Panc1 (cell line): ENCODE results near the gene SLITRK1. TPM values are rescaled to one million over a fixed set of nuclear protein-coding genes. Genes with fewer than 3 reads are reported as not detected.

Experiments
- ATAC-seq: fragments of 200-7000 bp; cut with Tn5 transposase; 2 replicates; pipeline ENCODE4 v1.9.1; 2020; ENCODE audit warnings: mild to moderate bottlenecking, moderate library complexity
- BruUV-seq: library from RNA; stranded (reverse); fragments of 400-500 nt; replicated peaks from 2 replicates; lab custom pipeline; 2021; lab: Mats Ljungman, UMichigan
- CTCF ChIA-PET: fragments of 300-600 bp; sonication (Branson Sonifier 250); formaldehyde crosslinking; loops from one replicate; lab custom pipeline; 2022; ENCODE audit warnings: antibody characterized with exemption; lab: Charles Lee
- POLR2A ChIA-PET: fragments of 300-600 bp; sonication (Branson Sonifier 250); formaldehyde crosslinking; loops from one replicate; lab custom pipeline; 2022; ENCODE audit warnings: antibody characterized with exemption; lab: Charles Lee
- DNase-seq: peaks from one replicate; pipeline ENCODE4 v3.0.0-alpha.2; 2010; ENCODE audit warnings: low read depth, low spot score
- H3K27ac ChIP-seq: 2 replicates; pipeline ENCODE4 v1.5.1; 2011; ENCODE audit warnings: mild to moderate bottlenecking, low read length, inconsistent platforms
- H3K27me3 ChIP-seq: fragments of 200-500 bp; sonication (Bioruptor generic); 2 replicates; pipeline ENCODE4 v1.6.0; 2014; ENCODE audit warnings: low read length, inconsistent platforms; ENCODE audit not compliant: control insufficient read depth, insufficient read depth
- H3K36me3 ChIP-seq: fragments of 200-500 bp; sonication (Bioruptor generic); 2 replicates; pipeline ENCODE4 v1.5.1; 2014; ENCODE audit warnings: inconsistent platforms, mild to moderate bottlenecking, low read length, moderate library complexity; ENCODE audit not compliant: control insufficient read depth, insufficient read depth
- H3K4me1 ChIP-seq: 2 replicates; pipeline ENCODE4 v1.5.1; 2011; ENCODE audit warnings: inconsistent platforms, mild to moderate bottlenecking, low read length, moderate library complexity; ENCODE audit not compliant: control insufficient read depth, insufficient read depth
- H3K4me3 ChIP-seq, 2 experiments: 2 replicates each; pipeline ENCODE4 v1.5.1; 2011 to 2012; ENCODE audit warnings: low read depth in 2 of 2, low read length in 2 of 2, mild to moderate bottlenecking in 2 of 2, inconsistent platforms in 1 of 2, moderate library complexity in 1 of 2
- H3K9me3 ChIP-seq: fragments of 200-500 bp; sonication (Bioruptor generic); 2 replicates; pipeline ENCODE4 v1.5.1; 2014; ENCODE audit warnings: low read depth, mild to moderate bottlenecking, inconsistent platforms, low read length, moderate library complexity; ENCODE audit not compliant: control insufficient read depth, insufficient read depth
- POLR2AphosphoS5 ChIP-seq: IDR thresholded peaks from 2 replicates; pipeline ENCODE4 v1.6.1; 2012; ENCODE audit warnings: mild to moderate bottlenecking, low read depth, low read length, moderate library complexity
- SIN3A ChIP-seq: IDR thresholded peaks from 2 replicates; pipeline ENCODE4 v1.6.1; 2012; ENCODE audit warnings: low read depth, mild to moderate bottlenecking, low read length, moderate library complexity, borderline replicate concordance; ENCODE audit not compliant: insufficient read depth
- TCF7L2 ChIP-seq: IDR thresholded peaks from 2 replicates; pipeline ENCODE4 v1.6.1; 2011; ENCODE audit warnings: mild to moderate bottlenecking, low read depth, low read length, inconsistent platforms
- in situ Hi-C: cut with HindIII; loops from 2 replicates; pipeline ENCODE4 v1.10.0; 2016; ENCODE audit warnings: low sequenced_read_pairs, low pct_unique_long_range_greater_than_20kb
- intact Hi-C: fragments of 100-400 bp; cut with micrococcal nuclease; formaldehyde crosslinking; loops from one replicate; pipeline ENCODE4 v1.10.0; 2022; ENCODE audit not compliant: unreplicated experiment
- total RNA-seq: library from RNA; stranded (reverse); gene quantifications from one replicate; pipeline ENCODE4 v1.2.1, GENCODE V29; 2021; ENCODE audit not compliant: unreplicated experiment
- TF ChIP-seq, protein P1 (sequence below), 2 experiments: IDR thresholded peaks; 2 replicates each; pipeline ENCODE4 v1.6.1; 2011 to 2012; ENCODE audit warnings: low read depth in 2 of 2, control low read depth in 1 of 2, low read length in 1 of 2, mild to moderate bottlenecking in 1 of 2, moderate library complexity in 1 of 2; ENCODE audit not compliant: insufficient read depth in 1 of 2
- TF ChIP-seq, protein P2 (sequence below): fragments of 450-650 bp; IDR thresholded peaks from 2 replicates; pipeline ENCODE4 v1.5.1; 2017; ENCODE audit warnings: mild to moderate bottlenecking

SLITRK1 gene
- total RNA-seq, 1 experiment from 2014 or later: 0.08 TPM

DNA sequence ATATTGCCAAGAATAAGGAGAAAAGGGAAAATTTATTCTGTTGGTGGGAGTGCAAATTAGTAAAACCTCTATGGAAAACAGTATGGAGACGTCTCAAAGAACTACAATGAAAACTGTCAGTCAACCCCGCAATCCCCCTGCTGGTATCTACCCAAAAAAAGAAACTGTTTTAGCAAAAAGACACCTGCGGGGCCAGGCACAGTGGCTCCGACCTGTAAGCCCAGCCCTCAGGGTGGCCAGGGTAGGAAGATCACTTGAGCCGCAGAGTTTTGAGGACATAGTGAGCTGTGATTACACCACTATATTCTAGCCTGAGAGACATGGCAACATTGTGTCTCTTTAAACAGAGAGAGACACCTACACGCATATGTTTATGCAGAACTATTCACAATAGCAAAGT, 37.5 kb upstream of the SLITRK1 start:
- H3K4me3 ChIP-seq: no peak overlapping the region
- in situ Hi-C loops: no loop called here

DNA sequence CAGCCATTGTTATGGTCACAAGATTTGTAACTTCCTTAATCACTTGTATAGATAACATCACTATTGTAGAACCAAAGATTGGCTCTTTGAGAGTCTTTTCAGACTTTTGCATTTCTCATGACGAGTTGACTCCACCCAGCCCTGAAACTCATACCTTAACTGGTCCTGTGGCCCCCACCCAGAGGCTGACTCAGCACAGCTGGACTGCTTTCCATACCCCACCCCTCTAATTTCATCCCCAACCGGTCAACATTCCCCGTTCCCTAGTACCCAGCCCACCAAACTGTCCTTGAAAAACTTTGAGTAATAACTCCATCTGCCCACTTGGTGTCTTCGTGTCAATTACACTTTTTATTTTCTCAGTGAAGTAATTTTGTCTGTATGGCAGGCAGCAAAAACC, 32.1 kb upstream of the SLITRK1 start:
- in situ Hi-C loops: no loop called here
- no peaks in the 10 kb centered on the region for H3K9me3 ChIP-seq
- no peaks in the 10 kb centered on the region for H3K27me3 ChIP-seq
- intact Hi-C loops: no loop called here
- ATAC-seq: no peak
- no peak overlapping the region for H3K27ac ChIP-seq
- POLR2A ChIA-PET: no interaction called here
- CTCF ChIA-PET: no interaction called here
- H3K4me1 ChIP-seq: no peaks in the 10 kb centered on the region
- DNase-seq: no peak
- no peaks in the 10 kb centered on the region for H3K36me3 ChIP-seq
- H3K4me3 ChIP-seq: no peak overlapping the region
- no TSS peak for BruUV-seq
- TF ChIP-seq TCF7L2: no peak
- TF ChIP-seq, protein P1, sequence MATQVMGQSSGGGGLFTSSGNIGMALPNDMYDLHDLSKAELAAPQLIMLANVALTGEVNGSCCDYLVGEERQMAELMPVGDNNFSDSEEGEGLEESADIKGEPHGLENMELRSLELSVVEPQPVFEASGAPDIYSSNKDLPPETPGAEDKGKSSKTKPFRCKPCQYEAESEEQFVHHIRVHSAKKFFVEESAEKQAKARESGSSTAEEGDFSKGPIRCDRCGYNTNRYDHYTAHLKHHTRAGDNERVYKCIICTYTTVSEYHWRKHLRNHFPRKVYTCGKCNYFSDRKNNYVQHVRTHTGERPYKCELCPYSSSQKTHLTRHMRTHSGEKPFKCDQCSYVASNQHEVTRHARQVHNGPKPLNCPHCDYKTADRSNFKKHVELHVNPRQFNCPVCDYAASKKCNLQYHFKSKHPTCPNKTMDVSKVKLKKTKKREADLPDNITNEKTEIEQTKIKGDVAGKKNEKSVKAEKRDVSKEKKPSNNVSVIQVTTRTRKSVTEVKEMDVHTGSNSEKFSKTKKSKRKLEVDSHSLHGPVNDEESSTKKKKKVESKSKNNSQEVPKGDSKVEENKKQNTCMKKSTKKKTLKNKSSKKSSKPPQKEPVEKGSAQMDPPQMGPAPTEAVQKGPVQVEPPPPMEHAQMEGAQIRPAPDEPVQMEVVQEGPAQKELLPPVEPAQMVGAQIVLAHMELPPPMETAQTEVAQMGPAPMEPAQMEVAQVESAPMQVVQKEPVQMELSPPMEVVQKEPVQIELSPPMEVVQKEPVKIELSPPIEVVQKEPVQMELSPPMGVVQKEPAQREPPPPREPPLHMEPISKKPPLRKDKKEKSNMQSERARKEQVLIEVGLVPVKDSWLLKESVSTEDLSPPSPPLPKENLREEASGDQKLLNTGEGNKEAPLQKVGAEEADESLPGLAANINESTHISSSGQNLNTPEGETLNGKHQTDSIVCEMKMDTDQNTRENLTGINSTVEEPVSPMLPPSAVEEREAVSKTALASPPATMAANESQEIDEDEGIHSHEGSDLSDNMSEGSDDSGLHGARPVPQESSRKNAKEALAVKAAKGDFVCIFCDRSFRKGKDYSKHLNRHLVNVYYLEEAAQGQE (IDR thresholded peaks at IDR 0.05; ENCODE audit: insufficient read depth in 1 of 2, low read depth in 2 of 2, low read length in 1 of 2): no peak
- TF ChIP-seq, protein P2, sequence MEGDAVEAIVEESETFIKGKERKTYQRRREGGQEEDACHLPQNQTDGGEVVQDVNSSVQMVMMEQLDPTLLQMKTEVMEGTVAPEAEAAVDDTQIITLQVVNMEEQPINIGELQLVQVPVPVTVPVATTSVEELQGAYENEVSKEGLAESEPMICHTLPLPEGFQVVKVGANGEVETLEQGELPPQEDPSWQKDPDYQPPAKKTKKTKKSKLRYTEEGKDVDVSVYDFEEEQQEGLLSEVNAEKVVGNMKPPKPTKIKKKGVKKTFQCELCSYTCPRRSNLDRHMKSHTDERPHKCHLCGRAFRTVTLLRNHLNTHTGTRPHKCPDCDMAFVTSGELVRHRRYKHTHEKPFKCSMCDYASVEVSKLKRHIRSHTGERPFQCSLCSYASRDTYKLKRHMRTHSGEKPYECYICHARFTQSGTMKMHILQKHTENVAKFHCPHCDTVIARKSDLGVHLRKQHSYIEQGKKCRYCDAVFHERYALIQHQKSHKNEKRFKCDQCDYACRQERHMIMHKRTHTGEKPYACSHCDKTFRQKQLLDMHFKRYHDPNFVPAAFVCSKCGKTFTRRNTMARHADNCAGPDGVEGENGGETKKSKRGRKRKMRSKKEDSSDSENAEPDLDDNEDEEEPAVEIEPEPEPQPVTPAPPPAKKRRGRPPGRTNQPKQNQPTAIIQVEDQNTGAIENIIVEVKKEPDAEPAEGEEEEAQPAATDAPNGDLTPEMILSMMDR: no peak
- no peak for TF ChIP-seq SIN3A
- TF ChIP-seq POLR2AphosphoS5: no peak

More for the DNA sequence above, 37.5 kb upstream of the SLITRK1 start:
- Histone ChIP-seq H3K36me3 (no peaks in the 10 kb centered on the region), H3K4me1 (no peaks in the 10 kb centered on the region), H3K27ac (no peak overlapping the region), H3K9me3 (no peaks in the 10 kb centered on the region), H3K27me3 (no peaks in the 10 kb centered on the region)
- ATAC-seq (no peak), DNase-seq (no peak)
- ChIA-PET POLR2A (no interaction called here), CTCF (no interaction called here)
- TF ChIP-seq, protein P2: no peak
- no peak for TF ChIP-seq TCF7L2
- no peak for TF ChIP-seq SIN3A
- no peak for TF ChIP-seq POLR2AphosphoS5
- TF ChIP-seq, protein P1 (IDR thresholded peaks at IDR 0.05; ENCODE audit: insufficient read depth in 1 of 2, low read depth in 2 of 2, low read length in 1 of 2): no peak
- BruUV-seq: no TSS peak
- intact Hi-C loops: no loop called here
